HG03103 (cell line): ENCODE results near the gene C1QTNF9B.
"Not testable (repeated sequence)": the region's sequence is repeated elsewhere in the genome, so short reads cannot be mapped to it uniquely, and the experiment has no call there.

Experiments used
- ATAC-seq: cut with Tn5 transposase; IDR thresholded peaks from one replicate; pipeline ENCODE4 v1.9.1; 2021; ENCODE audit warnings: low read depth; ENCODE audit not compliant: unreplicated experiment

C1QTNF9B gene

DNA sequence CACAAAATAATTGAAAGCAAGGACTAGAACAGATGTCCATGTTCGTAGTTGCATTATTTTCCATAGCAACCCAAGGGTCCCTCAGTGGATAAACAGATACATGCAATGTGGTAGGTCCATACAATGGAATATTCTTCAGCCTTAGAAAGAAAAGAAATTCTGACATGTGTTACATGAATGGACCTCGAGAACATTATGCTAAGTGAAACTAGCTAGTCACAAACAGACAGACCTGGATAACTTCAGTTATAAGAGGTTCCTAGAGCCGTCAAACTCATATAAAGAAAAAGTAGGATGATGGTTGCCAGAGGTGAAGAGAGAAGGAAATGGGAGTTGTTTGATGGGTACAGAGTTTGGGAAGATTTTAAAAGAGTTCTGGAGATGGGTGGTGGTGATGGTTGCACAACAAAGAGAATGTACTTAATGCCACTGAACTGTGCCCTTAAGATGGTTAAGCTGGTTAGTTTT, at the start of gene C1QTNF9B:
Gene C1QTNF9B, minus strand, starts transcription at position 51 of the 468 bp plus-strand sequence.
- ATAC-seq: not testable (repeated sequence)

DNA sequence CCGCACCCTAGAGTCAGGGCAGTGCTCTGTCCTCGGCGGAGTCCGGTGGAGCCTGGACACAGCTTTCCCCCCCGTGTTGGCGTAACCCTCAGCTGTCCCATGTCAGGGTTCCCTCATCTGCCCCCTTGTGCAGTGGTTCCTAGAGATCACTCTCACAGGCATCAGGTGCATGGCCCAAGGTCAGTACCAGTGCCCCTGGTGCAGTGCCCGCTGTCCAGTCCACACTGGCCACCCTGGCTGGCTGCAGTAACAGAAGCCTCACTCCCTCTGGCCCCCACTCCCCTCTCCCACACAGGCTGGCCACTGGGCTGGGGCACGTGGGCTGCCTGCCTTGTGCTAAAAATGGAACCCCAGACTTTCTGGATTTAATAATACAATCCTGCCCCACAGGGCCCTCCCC, 49.6 kb upstream of the C1QTNF9B start:
- ATAC-seq: no peak

DNA sequence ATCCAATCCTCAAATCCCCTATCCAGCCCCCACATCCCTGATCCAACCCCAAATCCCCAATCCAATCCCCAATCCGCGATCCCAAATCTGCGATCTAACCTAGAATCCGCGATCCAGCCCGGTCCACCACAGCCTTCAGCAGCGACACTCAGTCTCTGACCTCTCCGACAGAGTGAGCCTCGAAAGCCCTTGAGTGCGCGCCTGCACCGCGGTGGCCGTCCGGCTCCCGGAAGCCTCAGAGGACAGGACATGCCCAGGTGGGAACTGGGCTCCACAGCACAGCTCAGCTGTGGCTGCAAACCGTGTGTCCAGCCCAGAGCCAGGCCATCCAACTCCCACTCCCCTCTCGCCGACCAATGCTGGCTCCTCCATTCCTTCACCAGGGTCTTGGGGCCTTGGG, 48.8 kb upstream of the C1QTNF9B start:
- ATAC-seq: no peak

DNA sequence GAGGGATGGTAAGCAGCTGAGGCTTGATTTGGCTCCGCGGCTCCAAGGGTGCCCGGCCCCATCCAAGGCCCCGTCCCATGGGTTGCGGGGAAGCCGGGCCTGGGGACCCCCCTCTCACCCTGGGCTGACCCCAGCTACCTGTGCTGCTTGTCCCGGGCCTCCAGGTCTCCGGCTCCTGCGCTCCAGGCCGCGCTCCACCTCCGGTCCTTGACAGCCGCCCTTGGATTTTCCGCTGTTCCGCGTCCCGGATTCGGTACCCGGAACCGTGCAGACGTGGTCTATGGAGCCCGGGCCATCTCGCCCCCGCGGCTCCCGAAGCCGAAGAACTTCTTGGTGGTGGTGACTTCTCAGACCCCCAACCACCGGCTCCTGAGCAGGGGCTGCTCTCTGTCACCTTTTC, 48.3 kb upstream of the C1QTNF9B start:
- no peak for ATAC-seq

DNA sequence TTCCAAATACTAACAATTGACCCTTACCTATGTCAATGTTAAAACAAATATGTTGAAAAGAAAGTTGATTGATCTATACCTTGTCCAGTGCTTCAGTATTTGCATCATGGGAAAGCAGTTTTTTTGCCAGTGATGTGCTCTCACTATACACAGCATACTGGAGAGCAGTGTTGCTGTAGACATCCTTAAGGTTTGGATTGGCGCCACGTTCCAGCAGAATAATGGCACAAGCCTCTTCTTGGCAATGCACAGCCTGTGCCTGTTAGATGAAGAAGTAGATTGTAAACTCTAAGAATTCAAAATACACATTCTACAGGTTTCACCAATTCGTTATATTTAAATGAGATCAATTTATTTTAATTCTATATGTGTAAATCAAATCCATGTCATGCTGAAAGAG, 43.9 kb upstream of the C1QTNF9B start:
- no peak for ATAC-seq

DNA sequence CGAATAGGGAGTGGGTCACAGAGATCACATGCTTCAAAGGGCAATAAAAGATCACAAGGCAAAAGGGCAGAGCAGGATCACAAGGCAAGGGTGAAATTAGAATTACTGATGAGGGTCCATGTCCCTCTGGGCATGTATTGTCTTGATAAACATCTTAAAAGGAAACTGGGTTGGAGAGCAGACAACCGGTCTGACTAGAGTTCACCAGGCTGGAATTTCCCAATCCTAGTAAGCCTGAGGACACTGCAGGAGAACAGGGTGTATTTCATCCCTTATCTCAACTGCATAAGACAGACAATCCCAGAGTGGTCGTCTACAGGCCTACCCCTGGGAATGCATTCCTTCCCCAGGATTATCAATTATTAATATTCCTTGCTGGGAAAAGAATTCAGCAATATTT, 42.4 kb upstream of the C1QTNF9B start:
- not testable (repeated sequence) for ATAC-seq

DNA sequence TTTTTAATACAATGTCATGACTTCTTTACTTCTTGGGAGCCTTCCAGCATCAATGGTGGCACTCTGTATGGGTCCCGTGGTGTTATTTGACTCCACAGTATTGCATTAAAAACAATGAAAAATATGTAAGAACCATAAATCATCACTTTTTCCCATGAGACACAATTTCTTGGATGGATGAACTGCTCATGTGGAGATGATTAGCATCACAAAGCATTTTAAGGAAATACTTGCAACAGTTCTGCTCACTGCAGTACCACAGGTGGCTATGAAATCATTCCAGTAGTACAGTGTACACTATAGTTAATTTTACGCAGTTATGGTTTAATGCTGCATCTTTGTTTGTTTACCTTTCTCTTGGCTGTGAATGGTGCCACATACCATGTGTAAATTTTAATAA, 37.2 kb upstream of the C1QTNF9B start:
- no peak for ATAC-seq

DNA sequence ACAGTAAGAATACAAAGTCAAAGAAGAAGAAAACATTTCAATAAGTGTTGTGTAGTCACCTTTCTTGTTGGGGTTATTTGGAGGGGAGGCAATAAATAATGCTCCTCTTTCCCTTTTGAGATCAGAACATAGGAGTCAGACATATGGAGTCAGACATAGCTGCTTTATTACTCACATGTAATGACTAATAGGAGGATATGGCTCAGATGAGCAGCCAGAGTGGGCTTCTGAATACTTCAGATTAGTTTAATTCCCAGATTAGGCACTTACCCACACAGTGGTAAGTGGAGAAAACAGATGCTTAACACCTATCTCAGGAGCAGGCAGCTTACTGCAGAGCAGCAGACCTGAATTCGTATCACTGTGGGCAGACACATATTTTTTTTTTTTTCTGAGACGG, 31.7 kb upstream of the C1QTNF9B start:
- no peak for ATAC-seq

DNA sequence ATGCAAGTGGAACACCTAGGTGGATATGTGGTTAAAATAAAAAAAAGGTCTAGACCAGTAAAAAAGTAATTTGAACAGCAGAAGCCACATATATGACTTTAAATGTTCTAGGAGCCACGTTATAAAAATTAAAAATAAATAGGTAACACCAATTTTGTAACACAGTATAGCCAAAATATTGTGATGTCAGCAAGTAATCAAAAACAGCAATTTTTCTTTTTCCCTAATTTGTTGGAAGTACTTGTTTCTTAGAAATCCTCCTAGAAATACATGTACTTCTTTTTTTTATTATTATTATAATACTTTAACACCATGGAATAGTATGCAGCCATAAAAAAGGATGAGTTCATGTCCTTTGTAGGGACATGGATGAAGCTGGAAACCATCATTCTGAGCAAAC, 25.7 kb upstream of the C1QTNF9B start:
- ATAC-seq: no peak

DNA sequence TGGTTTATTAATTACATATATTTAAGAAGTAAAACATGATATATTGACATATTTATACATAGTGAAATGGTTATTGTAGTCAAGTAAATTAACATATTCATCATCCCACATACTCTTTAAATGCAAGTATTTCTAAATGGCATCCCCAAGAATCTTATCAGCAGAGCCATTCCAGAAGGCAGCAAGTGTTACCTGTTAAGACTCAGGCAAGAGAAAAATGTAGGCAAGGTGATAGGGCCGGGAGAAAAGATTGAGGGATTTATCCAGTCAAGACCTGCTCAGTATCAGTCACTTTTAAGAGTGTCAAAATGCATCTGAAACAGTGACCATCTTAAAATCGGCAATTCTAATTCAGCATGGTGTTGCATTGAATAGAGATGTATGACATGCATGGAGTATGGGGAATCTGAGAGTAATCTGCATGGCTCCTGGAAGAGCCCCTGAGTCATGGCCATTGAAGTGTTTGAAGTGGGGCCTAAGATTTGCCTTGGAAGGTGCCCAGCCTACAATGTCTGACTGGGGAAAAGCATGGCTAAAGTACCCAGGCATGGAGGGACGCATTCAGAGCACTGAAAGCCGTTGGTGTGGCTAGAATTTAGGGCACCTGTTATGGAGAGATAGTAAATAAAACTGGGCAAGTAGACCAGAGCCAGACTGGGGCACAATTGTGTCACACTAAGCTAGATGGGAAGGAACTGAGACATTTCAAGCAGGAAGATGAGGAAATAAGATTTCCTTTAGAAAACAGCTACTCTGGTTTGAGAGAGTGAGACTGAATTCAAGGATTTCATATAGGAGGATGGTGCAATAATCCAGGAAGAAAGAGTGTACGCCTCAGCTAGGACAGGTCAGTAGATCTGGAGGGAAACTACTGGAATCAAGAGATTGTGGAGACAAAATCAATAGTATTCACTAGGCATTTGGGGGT, 25.0 kb upstream of the C1QTNF9B start:
- ATAC-seq: no peak

DNA sequence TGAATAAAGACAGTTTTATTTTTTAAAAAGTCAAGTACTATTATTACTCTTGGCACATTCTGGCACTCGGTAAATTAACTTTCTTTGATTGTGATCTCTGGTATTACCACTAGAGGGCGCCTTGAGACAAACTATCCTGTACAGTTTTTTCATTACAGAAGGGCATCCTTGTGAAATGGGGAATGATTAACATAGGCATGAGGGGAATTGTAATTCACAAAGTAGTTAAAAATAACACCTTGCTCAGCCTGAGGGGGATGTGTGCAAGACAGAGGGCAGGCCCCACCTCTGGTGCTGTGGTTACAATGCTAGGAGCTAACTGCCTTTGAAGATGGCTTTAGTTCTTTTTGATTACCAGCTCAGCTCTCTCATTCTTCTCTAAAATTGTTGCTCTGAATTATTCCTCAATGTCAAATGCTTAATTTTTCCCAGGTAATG, 24.2 kb upstream of the C1QTNF9B start:
- no peak for ATAC-seq

DNA sequence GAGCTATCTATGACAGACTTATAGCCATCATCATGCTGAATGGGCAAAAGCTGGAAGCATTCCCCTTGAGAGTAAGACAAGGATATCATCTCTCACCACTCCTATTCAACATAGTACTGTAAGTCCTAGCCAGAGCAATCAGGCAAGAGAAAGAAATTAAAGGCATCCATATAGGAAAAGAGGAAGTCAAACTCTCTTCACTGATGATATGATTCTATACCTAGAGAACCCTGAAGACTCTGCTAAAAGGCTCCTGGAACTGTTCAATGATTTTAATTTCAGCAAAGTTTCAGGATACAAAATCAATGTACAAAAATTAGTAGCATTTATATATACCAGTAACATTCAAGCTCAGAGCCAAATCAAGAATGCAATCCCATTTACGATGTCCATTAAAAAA, 21.7 kb upstream of the C1QTNF9B start:
- ATAC-seq: no peak

DNA sequence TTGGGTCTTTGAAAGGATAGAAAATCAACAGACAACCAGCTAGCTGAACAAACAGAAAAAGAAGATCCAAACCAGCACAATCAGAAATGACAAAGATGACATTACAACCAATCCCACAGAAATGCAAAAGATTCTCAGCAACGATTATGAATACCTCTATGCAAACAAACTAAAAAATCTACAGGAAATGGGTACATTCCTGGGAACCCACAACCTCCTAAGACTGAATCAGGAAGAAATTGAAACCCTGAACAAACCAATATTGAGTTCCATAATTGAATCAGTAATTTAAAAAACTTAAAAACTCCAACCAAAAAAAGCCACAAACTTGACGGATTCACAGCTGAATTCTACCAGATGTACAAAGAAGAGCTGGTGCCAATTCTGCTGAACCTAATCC, 20.9 kb upstream of the C1QTNF9B start:
- no peak for ATAC-seq

DNA sequence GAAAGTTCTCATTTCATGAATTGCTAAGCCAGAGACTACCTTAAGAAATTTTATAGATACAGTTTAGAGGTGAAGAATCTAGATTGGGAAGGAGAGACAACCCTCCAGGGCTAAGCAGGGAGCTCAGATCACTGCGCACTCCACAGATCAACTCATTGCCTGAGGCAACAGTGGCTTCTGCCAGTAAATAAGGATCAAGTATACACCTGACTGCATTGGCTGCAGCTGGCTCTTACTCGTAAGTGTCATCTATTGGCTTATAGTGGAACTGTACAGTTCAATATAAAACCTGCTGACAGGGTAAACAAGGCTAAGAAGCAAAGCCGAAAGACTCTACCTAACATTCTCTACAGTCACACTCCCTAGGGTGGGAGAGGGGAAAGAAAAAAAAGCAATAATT, 18.0 kb upstream of the C1QTNF9B start:
- ATAC-seq: no peak

DNA sequence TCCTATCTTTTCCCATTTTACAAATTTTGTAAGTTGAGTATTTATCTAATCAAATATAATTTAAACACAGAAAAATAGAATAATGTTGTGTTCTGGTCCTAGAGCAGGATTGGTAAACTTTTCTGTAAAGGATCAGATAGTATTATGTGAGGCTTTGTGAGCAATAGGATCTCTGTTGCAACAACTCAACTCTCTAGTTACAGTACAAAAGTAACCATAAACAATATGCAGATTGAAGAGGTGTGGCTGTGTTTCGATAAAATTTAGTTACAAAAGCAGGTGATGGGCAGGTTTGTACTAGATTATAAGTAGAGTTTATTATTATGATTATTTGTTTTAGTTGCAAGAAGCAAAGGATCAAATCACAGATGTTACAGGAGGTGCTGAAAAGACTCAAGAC, 15.2 kb upstream of the C1QTNF9B start:
- no peak for ATAC-seq

DNA sequence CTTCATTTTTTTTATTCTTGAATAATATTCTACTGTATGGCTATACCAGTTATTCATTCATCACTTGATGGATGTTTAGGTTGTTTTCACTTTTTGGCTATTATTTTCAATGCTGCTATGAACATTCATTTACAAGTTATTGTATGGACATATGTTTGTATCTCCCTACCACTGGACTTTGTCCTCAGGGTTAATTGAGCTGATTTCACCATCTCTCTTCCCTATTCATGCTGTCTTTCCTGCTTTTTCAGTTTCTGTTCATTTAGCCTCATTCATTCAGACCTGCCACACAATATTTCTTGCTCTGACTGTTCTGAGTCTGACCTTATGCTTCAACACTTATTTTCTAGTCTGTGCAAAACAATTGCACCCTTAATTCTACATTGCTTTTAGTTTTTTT, 12.3 kb upstream of the C1QTNF9B start:
- ATAC-seq: no peak

DNA sequence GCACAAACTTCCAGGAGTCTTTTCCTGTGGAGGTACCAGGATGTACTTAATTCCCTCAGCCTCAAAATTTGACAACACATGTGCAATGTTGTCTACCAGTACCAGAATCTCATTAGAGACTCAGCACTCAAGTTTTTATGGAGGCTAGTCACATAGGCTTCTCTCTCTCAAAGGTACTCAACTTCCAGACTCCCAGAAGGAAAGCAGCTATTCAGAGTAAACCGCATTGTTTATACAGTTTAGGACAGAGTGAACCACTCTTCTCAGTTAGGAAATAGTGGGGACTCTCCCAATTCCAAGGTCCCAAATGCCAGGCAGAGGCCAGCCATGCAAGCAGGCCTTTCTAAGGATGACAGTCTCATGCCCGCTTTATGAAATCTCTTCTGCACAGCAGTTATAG, 8.5 kb upstream of the C1QTNF9B start:
- no peak for ATAC-seq

DNA sequence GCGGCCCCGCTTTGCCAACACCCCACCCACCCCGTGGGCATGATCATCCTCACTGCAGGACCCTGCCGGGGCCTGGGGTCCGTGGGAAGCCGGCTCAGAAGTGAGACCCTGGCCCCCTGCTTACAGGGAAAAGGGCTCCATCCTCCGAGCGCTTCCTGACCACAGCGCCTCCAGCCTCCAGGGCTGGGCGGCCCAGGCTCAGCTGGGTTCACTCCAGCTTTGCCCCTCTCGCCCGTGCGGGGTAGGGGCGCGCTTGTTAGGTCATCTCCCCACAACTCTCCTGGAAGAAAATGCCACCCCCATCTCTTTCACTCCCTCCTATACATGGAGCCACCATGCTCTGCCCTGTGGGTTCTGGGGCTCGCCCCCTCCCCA, 6.6 kb upstream of the C1QTNF9B start:
- no peak for ATAC-seq

DNA sequence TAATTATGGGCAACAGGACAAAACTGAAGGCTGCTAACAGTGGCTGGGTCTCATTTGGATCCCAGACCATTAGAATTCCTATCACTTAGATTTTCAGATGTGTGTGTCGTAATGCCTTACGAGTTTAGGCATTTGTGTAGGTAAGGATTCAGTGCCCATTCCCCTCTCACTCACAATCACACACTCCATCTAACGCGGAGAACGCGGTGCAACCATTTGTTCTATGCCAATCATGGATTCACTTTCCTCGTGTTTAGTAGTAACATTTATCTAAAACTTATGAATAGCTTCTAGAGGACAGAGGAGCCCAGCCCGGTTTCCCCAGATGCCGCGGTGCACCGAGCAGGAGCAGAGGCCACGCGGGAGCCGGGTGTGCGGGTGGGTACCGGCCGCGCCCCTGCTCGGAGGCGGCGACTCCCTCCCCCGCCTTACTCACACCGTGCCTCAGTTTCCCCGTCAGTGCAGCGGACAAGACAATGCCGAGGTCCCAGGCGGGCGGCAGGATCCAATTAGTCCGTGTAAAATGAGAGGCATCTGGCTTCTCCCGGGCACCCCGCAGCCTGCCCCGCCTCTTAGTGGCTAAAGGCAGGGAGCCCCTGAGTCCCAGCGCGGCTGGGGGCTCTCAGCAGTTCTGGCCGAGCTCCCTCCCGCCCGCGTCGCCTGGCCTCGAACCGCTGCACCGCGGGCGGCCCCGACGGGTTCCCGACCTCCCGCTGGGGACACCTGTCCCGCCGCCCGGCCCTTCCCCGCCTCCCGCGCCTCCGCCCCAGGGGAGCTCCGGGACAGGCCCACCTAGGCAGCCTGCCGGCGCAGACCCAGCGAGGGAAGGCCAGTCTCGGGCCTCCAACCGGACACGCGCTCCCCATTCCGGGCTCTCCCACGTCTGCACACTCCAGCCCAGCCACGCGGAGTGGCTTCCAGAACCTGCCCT, 5.9 kb upstream of the C1QTNF9B start:
- no peak for ATAC-seq

DNA sequence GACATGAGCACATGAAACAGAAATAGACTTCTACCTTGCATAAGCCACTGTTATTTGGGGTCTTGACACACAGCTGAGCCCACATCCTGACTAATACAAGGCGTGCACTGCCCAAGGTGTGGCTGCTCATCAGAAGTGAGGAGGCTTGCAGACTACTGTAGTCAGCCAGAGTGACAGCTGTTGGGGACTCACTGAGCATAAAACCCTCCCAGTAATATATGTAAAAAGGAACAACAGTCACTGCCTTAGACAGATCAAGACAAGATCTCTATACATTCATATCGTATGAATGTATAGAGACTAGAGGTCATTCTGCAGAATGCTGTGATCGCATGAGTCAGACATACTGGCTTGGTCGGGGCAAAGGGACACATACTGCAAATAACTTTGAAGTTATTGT, 4.1 kb upstream of the C1QTNF9B start:
- no peak for ATAC-seq

DNA sequence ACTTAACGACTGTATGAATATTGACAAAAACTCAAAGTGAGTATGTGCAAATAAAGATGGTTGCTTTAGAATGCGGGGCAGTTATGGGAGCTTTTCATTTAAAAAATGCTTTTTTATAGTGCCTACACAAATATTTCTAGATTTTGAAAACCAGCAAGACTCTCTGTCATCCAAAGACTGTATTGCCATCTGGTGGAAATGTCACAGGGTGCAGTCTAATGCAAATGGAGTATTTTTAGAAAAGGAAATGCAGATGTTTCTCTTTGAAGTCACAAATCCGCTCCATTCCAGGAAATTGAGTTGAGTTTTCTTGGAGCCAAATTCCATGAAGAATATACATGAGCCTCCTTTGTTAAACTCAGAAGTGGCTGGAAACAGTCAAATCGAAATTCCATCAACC, 2.3 kb upstream of the C1QTNF9B start:
- ATAC-seq: no peak
